Stimulated activated CD8-positive, alpha-beta memory T cell treated with anti-CD3 and anti-CD28 coated beads, Interleukin-2, amount 100 ng/mL, for 1 hour (primary cell): ENCODE measurements around the gene PAOX.

Experiments
- DNase-seq, 2 donors: peaks; one replicate each; pipeline ENCODE4 v3.0.0-alpha.2; 2020; ENCODE audit warnings: low read depth in 2 of 2

The PAOX gene

DNA sequence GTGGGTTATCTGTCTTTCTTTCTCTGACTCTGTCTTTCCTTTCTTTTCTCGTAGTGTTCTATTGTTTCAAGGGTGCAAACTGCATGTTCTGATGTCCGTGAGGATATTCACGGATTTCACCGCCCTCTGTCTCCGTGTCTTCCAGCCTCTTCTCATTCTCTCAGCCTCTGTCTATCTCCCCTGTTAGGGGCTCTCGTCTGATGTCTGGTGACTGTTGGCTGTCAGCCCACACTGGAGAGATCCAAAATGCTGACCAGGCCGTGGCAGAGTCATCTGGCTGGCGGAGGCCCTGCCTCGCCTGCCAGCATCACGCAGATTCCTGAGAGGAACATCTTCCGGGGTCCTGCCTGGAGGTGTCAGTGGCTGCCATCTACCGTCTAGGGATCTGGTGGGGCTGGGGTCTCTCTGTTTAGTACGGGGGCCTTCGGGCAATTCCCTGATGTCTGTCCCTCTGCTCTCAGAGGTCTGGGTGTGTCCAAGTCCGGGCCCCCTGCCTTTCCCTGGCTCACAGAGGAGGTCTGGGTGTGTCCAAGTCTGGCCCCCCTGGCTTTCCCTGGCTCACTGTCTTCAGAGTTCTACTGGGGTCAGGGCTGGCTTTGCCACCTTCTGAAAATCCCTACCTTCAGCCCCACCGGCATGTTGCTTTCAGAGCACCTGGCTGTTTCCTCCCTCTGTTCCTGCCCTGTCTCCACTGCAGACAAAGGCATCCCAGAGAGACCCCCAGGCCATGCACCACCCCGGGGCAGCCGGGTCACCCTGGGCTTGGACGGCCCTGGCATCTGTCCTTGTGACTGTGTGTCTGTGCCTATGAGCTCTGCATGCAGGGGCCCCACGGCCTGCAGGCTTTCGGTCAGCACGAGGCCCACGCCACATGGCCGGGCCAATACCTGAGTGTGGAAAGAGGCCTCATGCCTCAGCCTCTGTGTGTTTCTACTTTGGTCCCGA, 60.7 kb downstream of the PAOX start:
- no peak for DNase-seq

DNA sequence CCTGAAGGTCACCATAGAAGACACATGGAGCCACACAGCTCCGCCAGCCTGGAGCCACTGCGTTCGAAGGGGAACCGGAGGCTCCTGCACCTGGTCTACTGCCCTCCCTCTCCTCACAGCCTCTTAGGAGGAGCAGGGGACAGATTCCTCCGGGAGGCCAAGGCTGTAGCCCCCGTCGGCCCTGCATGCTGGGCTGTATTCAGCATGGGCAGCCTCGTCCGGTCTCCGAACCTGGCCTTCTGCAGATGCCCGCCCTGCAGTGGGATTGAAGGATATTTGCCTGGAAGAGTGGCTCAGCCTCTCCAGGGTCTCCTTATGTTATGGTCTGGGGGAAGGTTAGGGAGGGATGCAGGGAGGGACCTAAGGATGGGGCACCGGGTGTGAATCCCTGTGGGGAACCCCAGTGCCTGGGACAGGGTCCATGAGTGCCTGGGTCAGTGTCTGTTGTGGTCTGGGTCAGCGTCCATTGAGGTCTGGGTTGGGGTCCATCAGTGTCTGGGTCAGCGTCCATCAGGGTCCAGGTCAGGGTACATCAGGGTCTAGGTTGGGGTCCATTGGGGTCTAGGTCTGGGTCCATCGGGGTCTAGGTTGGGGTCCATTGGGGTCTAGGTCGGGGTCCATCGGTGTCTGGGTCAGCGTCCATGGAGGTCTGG, 61.7 kb downstream of the PAOX start:
- no peak for DNase-seq
